GM12864 (cell line): ENCODE results near the gene DCUN1D3.

Source experiments
- DNase-seq: peaks from one replicate; pipeline ENCODE4 v3.0.0-alpha.2; 2011; ENCODE audit warnings: low read depth
- H3K4me3 ChIP-seq: 2 replicates; pipeline ENCODE4 v1.5.1; 2011; ENCODE audit warnings: mild to moderate bottlenecking, low read depth, low read length, control low read depth
- TF ChIP-seq, protein P1 (sequence below): IDR thresholded peaks from 2 replicates; pipeline ENCODE4 v1.5.1; 2011; ENCODE audit warnings: low read depth, mild to moderate bottlenecking, moderate library complexity, low read length, control low read depth, inconsistent platforms; ENCODE audit errors: missing control alignments

Gene DCUN1D3

DNA sequence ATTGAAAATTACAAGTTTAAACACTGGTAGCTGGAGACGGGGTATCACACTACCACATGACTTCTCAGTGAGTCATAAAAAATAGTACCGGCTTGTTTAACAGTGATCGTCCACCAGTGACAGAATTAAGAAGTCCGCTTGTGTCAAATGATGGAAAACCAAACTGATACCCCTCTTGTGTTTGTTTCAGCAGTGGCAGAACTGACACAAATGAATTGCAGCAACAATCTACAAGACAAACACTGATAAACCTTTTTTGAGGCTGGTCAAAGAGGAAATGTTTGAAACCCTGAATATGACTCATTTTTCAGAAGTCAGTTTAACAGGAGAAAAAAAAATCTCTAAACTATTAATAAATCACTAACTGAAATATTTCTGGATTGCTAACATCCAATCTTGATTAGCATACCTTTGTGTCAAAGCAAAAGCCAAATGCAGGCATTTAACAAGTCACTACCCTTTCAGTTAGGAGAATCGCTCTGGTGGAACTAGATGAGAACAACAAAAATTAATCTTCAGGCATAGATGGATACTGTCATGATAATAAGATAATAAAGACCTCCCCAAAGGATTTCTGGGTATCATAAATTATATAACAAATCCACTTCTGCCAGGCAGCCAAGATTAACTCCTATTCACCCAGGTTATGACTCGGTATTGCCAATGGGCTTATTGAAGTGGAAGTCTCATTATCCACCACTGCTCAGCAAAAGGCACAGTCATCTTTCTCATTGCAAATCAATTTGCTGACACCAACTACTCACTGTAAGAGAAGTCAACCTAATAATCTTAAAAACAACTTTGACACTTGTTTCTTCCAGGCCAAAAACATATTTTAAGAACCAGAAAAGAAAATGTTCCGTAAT lies 20.8 kb downstream of the DCUN1D3 start:
- TF ChIP-seq, protein P1, sequence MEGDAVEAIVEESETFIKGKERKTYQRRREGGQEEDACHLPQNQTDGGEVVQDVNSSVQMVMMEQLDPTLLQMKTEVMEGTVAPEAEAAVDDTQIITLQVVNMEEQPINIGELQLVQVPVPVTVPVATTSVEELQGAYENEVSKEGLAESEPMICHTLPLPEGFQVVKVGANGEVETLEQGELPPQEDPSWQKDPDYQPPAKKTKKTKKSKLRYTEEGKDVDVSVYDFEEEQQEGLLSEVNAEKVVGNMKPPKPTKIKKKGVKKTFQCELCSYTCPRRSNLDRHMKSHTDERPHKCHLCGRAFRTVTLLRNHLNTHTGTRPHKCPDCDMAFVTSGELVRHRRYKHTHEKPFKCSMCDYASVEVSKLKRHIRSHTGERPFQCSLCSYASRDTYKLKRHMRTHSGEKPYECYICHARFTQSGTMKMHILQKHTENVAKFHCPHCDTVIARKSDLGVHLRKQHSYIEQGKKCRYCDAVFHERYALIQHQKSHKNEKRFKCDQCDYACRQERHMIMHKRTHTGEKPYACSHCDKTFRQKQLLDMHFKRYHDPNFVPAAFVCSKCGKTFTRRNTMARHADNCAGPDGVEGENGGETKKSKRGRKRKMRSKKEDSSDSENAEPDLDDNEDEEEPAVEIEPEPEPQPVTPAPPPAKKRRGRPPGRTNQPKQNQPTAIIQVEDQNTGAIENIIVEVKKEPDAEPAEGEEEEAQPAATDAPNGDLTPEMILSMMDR, result no peak
- H3K4me3 ChIP-seq, result no peak overlapping the region
- DNase-seq, result no peak

DNA sequence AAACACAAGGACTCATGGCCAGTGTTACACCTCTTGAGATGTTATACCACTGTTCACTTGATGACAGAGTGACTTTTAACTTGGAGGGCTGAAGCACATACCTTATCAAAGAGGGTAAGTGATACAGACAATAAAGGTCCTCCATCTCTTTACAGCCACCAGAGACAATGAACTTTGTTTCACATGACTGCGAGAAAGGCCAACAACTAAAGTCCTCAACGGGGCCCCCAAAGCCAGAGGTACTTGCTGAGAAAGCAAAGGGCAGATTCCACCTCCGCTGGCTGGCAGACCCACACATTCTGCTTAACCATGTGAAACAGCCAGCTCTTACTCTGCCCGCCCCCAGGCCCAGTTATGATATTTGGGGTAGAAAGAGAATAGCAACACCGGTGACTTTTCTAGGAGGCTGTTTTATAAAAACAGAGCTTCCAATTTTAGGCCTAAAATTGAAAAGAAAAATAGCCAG lies 21.4 kb downstream of the DCUN1D3 start:
- TF ChIP-seq, protein P1, result no peak
- H3K4me3 ChIP-seq, result no peak overlapping the region
- no peak for DNase-seq

DNA sequence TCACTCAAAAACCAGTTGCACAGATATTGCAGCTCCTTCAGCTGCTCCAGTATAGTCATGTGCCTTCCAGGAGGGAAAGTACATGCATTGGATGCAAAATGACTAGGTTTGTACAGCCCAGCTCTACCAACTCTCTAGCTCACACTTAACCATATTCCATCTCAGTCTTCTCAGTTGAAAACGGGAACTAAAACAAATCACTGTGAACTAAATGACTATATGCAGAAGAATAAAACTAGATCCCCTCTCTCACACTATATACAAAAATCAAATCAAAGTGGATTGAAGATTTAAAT lies 24.9 kb downstream of the DCUN1D3 start:
- TF ChIP-seq, protein P1, result no peak
- DNase-seq, result no peak
- H3K4me3 ChIP-seq, result no peak overlapping the region; the same call in 1 of the 2 replicates

DNA sequence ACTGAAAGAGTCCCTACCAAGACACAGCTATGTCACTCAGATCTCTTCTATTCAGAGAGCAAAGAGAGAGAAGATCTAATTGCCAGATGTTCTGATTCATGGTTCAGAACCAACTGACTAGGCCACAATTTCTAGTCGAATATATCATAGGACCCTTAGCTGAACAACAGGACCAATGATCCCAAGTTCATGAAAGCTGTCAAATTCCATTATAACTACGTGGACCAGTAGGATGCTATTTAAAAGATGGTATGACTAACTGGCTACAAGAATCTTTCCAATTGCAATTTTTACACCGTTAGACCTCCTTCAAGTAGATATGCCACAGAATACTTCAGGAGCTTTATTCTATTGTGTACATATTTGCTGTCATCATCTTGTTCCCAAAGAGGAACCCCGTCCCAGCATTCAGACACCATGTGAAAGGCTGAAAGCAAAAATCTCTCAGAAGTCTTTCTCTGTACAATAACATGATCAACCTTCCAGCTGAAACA lies 26.0 kb downstream of the DCUN1D3 start:
- TF ChIP-seq, protein P1, result no peak
- H3K4me3 ChIP-seq, result no peak overlapping the region
- DNase-seq, result no peak

DNA sequence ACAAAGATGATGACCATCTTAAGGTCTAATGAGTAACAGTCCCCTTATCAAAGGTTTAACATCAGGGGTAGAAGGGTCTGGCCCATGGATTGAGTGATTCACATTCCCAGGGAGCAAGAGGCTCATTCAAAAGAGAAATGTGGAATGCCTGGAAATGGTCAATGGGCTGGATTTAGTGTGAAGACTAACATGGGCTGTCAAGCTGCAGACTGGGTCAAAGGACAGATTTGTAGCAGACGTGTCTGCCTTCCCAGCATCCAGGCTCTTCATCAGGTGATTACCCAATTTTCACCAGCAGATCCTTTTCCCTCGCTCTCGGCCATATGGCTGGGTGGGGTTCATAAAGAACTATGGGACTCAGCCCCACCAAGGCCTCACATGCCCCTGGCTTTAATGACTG lies 26.8 kb downstream of the DCUN1D3 start:
- TF ChIP-seq, protein P1, result no peak
- DNase-seq, result no peak
- no peak overlapping the region for H3K4me3 ChIP-seq

DNA sequence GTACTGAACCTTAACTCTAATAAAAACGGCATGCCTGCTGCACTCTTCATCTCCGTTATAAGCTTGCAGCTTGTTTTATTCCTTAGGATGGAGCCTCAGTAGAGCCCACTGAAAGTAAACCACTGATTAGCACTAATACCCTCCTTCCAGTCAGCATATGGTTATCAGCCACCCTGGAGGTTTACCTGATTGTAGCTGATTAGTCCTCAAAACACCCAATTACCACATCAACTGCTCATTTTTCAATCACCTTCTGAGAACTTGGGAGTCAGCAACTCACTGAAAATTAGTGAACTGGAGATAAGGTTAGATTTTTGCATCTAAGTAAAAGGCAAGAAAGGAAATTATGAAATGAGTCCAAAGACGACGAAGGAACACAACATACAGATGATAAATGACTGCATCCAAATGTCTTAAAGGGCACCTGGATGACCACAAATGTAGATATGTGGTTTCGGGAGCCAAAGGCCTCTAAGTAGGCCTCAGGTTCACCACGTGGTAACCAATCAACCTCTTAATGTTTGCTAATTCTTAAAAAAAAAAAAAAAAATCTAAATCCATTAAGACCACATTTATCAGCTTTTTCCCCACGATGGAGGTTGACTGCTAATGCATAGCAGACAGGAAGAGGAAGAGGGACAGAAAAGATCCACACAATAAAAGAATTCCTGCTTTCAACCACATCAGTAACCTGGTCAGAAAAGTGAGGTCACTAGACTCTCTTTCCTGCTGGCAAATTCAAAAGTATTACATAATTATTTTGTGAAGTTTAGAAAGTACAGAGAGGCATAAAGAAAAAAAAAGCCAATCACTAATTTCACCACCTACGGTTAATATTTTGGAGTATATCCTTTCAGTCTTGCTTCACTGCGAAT lies 28.0 kb downstream of the DCUN1D3 start:
- no peak for DNase-seq
- no peak overlapping the region for H3K4me3 ChIP-seq
- TF ChIP-seq, protein P1, result no peak
